ENCODE results near the gene ZNF273.

The ZNF273 gene

GRCh38 chr7:64874562-64875250 is 28.4 kb upstream of the ZNF273 start:
- no peak for DNase-seq (ENCODE audit: extremely low read depth, insufficient read length)
- TF ChIP-seq CTCF (IDR thresholded peaks at IDR 0.05; ENCODE audit: insufficient read depth, low read length, poor library complexity, severe bottlenecking) = no peak
- Histone ChIP-seq H3K4me3 (replicated peaks; ENCODE audit: low read depth, low read length) (no peak overlapping the region), H3K36me3 (ENCODE audit: control insufficient read depth, insufficient read depth, low read length) (no peaks in the 10 kb centered on the region), H3K27me3 (replicated peaks; ENCODE audit: control insufficient read depth, insufficient read depth, low read length) (no peaks in the 10 kb centered on the region)

- no peak for DNase-seq (ENCODE audit: extremely low read depth, insufficient read length)
- no peak for TF ChIP-seq CTCF (IDR thresholded peaks at IDR 0.05; ENCODE audit: insufficient read depth, low read length, poor library complexity, severe bottlenecking)
- Histone ChIP-seq H3K36me3 (ENCODE audit: control insufficient read depth, insufficient read depth, low read length) (no peaks in the 10 kb centered on the region), H3K4me3 (replicated peaks; ENCODE audit: low read depth, low read length) (no peak overlapping the region), H3K27me3 (replicated peaks; ENCODE audit: control insufficient read depth, insufficient read depth, low read length) (no peaks in the 10 kb centered on the region)
Measured at GRCh38 chr7:64875258-64875657, 27.8 kb upstream of the ZNF273 start.

- Histone ChIP-seq H3K27me3 (replicated peaks; ENCODE audit: control insufficient read depth, insufficient read depth, low read length) (no peaks in the 10 kb centered on the region), H3K36me3 (ENCODE audit: control insufficient read depth, insufficient read depth, low read length) (no peaks in the 10 kb centered on the region), H3K4me3 (replicated peaks; ENCODE audit: low read depth, low read length) (no peak overlapping the region)
- TF ChIP-seq CTCF (IDR thresholded peaks at IDR 0.05; ENCODE audit: insufficient read depth, low read length, poor library complexity, severe bottlenecking) = no peak
- no peak for DNase-seq (ENCODE audit: extremely low read depth, insufficient read length)
Measured at GRCh38 chr7:64875658-64876406, 27.2 kb upstream of the ZNF273 start.

- no peak for TF ChIP-seq CTCF (IDR thresholded peaks at IDR 0.05; ENCODE audit: insufficient read depth, low read length, poor library complexity, severe bottlenecking)
- DNase-seq (ENCODE audit: extremely low read depth, insufficient read length) = no peak
- Histone ChIP-seq H3K36me3 (ENCODE audit: control insufficient read depth, insufficient read depth, low read length) (no peaks in the 10 kb centered on the region), H3K4me3 (replicated peaks; ENCODE audit: low read depth, low read length) (no peak overlapping the region), H3K27me3 (replicated peaks; ENCODE audit: control insufficient read depth, insufficient read depth, low read length) (no peaks in the 10 kb centered on the region)
Measured at GRCh38 chr7:64876792-64877713, 26.0 kb upstream of the ZNF273 start.

- no peak for DNase-seq (ENCODE audit: extremely low read depth, insufficient read length)
- no peaks in the 10 kb centered on the region for H3K36me3 ChIP-seq (ENCODE audit: control insufficient read depth, insufficient read depth, low read length)
- no peaks in the 10 kb centered on the region for H3K27me3 ChIP-seq (replicated peaks; ENCODE audit: control insufficient read depth, insufficient read depth, low read length)
- H3K4me3 ChIP-seq (replicated peaks; ENCODE audit: low read depth, low read length) = no peak overlapping the region
- TF ChIP-seq CTCF (IDR thresholded peaks at IDR 0.05; ENCODE audit: insufficient read depth, low read length, poor library complexity, severe bottlenecking) = no peak
Measured at GRCh38 chr7:64877714-64878610, 25.1 kb upstream of the ZNF273 start.

Data from GM06990 (cell line).